ENCODE measurements around the gene RAB40A.

The RAB40A gene

DNA sequence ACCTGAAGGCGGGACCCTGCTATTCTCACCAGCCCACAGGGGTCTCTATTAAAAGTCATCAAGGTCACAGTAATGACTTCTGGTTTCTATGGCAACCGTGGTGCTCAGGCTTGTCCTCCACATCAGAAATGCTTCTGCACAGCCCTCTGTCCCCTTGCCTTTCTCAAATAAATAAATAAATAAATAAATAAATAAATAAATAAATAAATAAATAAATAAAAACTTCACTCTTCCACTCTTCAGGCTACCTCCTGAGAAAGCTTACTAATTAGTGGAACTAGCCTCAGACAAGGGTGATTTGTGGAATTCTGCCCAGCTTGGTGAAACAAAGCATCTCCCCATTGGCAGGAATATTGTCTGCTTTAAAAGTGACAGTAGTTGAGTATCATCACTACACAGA, 5.5 kb upstream of the RAB40A start:
- H3K4me1 ChIP-seq (ENCODE audit: control insufficient read depth, insufficient read depth, low read length): no peaks in the 10 kb centered on the region
- no peak for DNase-seq (ENCODE audit: low read depth, low spot score)
- H3K27ac ChIP-seq (ENCODE audit: low read length): no peak overlapping the region
- H3K27me3 ChIP-seq (ENCODE audit: control insufficient read depth, insufficient read depth, low read length): no peaks in the 10 kb centered on the region
- WGBS (ENCODE audit: insufficient coverage, insufficient read length): no CpG with 5 or more reads among the region's 2 CpGs
- no peaks in the 10 kb centered on the region for H3K9me3 ChIP-seq (ENCODE audit: control insufficient read depth, insufficient read depth, low read length)
- no peak overlapping the region for H3K4me3 ChIP-seq (ENCODE audit: low read length)
- H3K36me3 ChIP-seq (ENCODE audit: control insufficient read depth, insufficient read depth, low read length): no peaks in the 10 kb centered on the region

- no CpG with 5 or more reads among the region's 2 CpGs for WGBS (ENCODE audit: insufficient coverage, insufficient read length)
- Histone ChIP-seq H3K9me3 (ENCODE audit: control insufficient read depth, insufficient read depth, low read length) (no peaks in the 10 kb centered on the region), H3K36me3 (ENCODE audit: control insufficient read depth, insufficient read depth, low read length) (no peaks in the 10 kb centered on the region)
Measured at GRCh38 chrX:103523605-103524004, 4.3 kb upstream of the RAB40A start.

DNA sequence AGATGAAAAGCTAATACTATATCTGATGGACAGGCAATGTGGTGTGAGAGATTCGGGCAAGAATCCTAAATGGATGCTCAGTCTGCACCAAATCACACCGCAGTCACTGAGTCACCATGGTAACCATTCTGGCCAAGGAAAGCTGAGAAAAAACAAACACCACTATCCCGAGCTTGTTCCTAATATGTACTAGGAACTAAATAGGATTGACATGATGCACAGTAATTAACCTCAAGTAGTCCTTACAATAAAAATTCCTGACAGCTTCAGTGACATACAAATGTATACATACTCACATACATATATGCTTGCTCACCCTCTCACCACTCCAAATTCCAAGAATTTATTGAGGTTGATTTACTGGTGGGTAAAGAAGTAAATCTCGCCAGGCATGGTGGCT, 1.1 kb upstream of the RAB40A start:
- Histone ChIP-seq H3K27me3 (ENCODE audit: control insufficient read depth, insufficient read depth, low read length) (no peaks in the 10 kb centered on the region), H3K36me3 (ENCODE audit: control insufficient read depth, insufficient read depth, low read length) (no peaks in the 10 kb centered on the region), H3K4me3 (ENCODE audit: low read length) (no peak overlapping the region), H3K27ac (ENCODE audit: low read length) (no peak overlapping the region), H3K9me3 (ENCODE audit: control insufficient read depth, insufficient read depth, low read length) (no peaks in the 10 kb centered on the region), H3K4me1 (ENCODE audit: control insufficient read depth, insufficient read depth, low read length) (no peaks in the 10 kb centered on the region)
- no CpG with 5 or more reads among the region's 4 CpGs for WGBS (ENCODE audit: insufficient coverage, insufficient read length)
- DNase-seq (ENCODE audit: low read depth, low spot score): no peak

More at GRCh38 chrX:103523605-103524004, 4.3 kb upstream of the RAB40A start:
- Histone ChIP-seq H3K4me1 (ENCODE audit: control insufficient read depth, insufficient read depth, low read length) (no peaks in the 10 kb centered on the region), H3K27me3 (ENCODE audit: control insufficient read depth, insufficient read depth, low read length) (no peaks in the 10 kb centered on the region), H3K4me3 (ENCODE audit: low read length) (no peak overlapping the region), H3K27ac (ENCODE audit: low read length) (no peak overlapping the region)
- DNase-seq (ENCODE audit: low read depth, low spot score): no peak

GRCh38 chrX:103518571-103518970, 718 bp downstream of the RAB40A start:
- DNase-seq (ENCODE audit: low read depth, low spot score): no peak
- no peak overlapping the region for H3K27ac ChIP-seq (ENCODE audit: low read length)
- H3K4me1 ChIP-seq (ENCODE audit: control insufficient read depth, insufficient read depth, low read length): no peaks in the 10 kb centered on the region
- no peaks in the 10 kb centered on the region for H3K27me3 ChIP-seq (ENCODE audit: control insufficient read depth, insufficient read depth, low read length)
- no peaks in the 10 kb centered on the region for H3K36me3 ChIP-seq (ENCODE audit: control insufficient read depth, insufficient read depth, low read length)
- H3K9me3 ChIP-seq (ENCODE audit: control insufficient read depth, insufficient read depth, low read length): no peaks in the 10 kb centered on the region
- H3K4me3 ChIP-seq (ENCODE audit: low read length): no peak overlapping the region
- no CpG with 5 or more reads among the region's 2 CpGs for WGBS (ENCODE audit: insufficient coverage, insufficient read length)

GRCh38 chrX:103517246-103517645, 2.0 kb downstream of the RAB40A start:
- Histone ChIP-seq H3K4me3 (ENCODE audit: low read length) (no peak overlapping the region), H3K36me3 (ENCODE audit: control insufficient read depth, insufficient read depth, low read length) (no peaks in the 10 kb centered on the region), H3K9me3 (ENCODE audit: control insufficient read depth, insufficient read depth, low read length) (no peaks in the 10 kb centered on the region), H3K4me1 (ENCODE audit: control insufficient read depth, insufficient read depth, low read length) (no peaks in the 10 kb centered on the region), H3K27me3 (ENCODE audit: control insufficient read depth, insufficient read depth, low read length) (no peaks in the 10 kb centered on the region), H3K27ac (ENCODE audit: low read length) (no peak overlapping the region)
- DNase-seq (ENCODE audit: low read depth, low spot score): no peak
- WGBS (ENCODE audit: insufficient coverage, insufficient read length): no CpG with 5 or more reads among the region's 2 CpGs

GRCh38 chrX:103513476-103514108, 5.7 kb downstream of the RAB40A start:
- no peaks in the 10 kb centered on the region for H3K27me3 ChIP-seq (ENCODE audit: control insufficient read depth, insufficient read depth, low read length)
- H3K9me3 ChIP-seq (ENCODE audit: control insufficient read depth, insufficient read depth, low read length): no peaks in the 10 kb centered on the region
- DNase-seq (ENCODE audit: low read depth, low spot score): no peak
- H3K36me3 ChIP-seq (ENCODE audit: control insufficient read depth, insufficient read depth, low read length): no peaks in the 10 kb centered on the region
- H3K4me3 ChIP-seq (ENCODE audit: low read length): no peak overlapping the region
- no peaks in the 10 kb centered on the region for H3K4me1 ChIP-seq (ENCODE audit: control insufficient read depth, insufficient read depth, low read length)
- no CpG with 5 or more reads among the region's 4 CpGs for WGBS (ENCODE audit: insufficient coverage, insufficient read length)
- no peak overlapping the region for H3K27ac ChIP-seq (ENCODE audit: low read length)

DNA sequence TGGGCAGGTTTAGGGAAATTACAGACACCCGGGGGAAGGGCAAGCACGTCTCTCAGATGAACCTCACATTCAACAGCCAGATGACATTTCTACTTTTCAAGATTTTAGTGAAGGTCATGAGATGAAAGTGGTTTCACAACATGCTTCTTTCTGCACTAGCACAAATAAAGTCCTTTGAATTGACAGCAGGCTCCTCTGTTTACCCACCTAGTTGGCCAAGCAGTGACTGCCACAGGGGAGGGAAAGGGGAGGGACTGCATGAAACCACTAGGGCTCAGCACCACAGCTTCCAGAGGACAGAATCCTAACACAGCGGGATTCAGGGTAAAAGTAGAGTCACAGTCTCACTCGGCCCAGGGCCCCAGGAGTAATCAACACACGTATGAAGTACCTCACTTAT, 6.2 kb downstream of the RAB40A start:
- no peak overlapping the region for H3K4me3 ChIP-seq (ENCODE audit: low read length)
- WGBS (ENCODE audit: insufficient coverage, insufficient read length): no CpG with 5 or more reads among the region's 5 CpGs
- no peak for DNase-seq (ENCODE audit: low read depth, low spot score)

DNA sequence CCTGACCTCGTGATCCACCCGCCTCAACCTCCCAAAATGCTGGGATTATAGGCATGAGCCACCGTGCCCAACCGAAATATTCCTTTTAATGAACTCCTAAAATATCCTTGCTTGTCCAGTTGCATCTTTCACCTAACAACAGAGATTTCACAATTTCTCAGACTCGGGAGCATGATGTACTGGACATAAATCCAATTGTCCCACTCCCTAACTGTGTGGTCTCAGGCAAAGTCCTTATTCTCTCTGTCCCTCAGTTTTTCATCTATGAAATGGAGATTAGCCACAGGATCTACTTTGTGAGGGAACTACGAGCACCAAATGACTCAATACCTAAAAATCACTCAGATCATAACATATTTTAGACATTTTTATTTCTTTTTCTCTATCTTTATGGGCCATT, 9.3 kb downstream of the RAB40A start:
- no peak overlapping the region for H3K4me3 ChIP-seq (ENCODE audit: low read length)
- H3K36me3 ChIP-seq (ENCODE audit: control insufficient read depth, insufficient read depth, low read length): no peaks in the 10 kb centered on the region
- no peak for DNase-seq (ENCODE audit: low read depth, low spot score)
- no peaks in the 10 kb centered on the region for H3K27me3 ChIP-seq (ENCODE audit: control insufficient read depth, insufficient read depth, low read length)
- no peaks in the 10 kb centered on the region for H3K4me1 ChIP-seq (ENCODE audit: control insufficient read depth, insufficient read depth, low read length)
- WGBS (ENCODE audit: insufficient coverage, insufficient read length): no CpG with 5 or more reads among the region's 6 CpGs
- H3K27ac ChIP-seq (ENCODE audit: low read length): no peak overlapping the region
- H3K9me3 ChIP-seq (ENCODE audit: control insufficient read depth, insufficient read depth, low read length): no peaks in the 10 kb centered on the region

More for the DNA sequence above, 6.2 kb downstream of the RAB40A start:
- Histone ChIP-seq H3K4me1 (ENCODE audit: control insufficient read depth, insufficient read depth, low read length) (no peaks in the 10 kb centered on the region), H3K36me3 (ENCODE audit: control insufficient read depth, insufficient read depth, low read length) (no peaks in the 10 kb centered on the region), H3K27me3 (ENCODE audit: control insufficient read depth, insufficient read depth, low read length) (no peaks in the 10 kb centered on the region), H3K9me3 (ENCODE audit: control insufficient read depth, insufficient read depth, low read length) (no peaks in the 10 kb centered on the region), H3K27ac (ENCODE audit: low read length) (no peak overlapping the region)

DNA sequence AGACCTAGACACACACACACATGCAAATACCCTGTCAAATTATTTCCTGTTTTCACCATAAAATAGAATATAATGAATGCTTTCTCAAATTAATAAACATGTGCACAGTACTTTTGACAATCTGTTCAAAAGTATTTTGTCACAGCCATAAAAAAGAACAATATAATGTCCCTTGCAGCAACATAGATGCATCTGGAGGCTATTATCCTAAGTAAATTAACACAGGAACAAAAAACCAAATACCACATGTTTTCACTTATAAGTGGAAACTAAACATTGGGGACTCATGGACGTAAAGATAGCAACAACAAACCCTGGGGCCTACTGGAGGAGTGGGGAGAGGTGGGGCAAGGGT, 15.5 kb downstream of the RAB40A start:
- no peaks in the 10 kb centered on the region for H3K27me3 ChIP-seq (ENCODE audit: control insufficient read depth, insufficient read depth, low read length)
- no peaks in the 10 kb centered on the region for H3K9me3 ChIP-seq (ENCODE audit: control insufficient read depth, insufficient read depth, low read length)
- H3K4me3 ChIP-seq (ENCODE audit: low read length): no peak overlapping the region
- no peak for DNase-seq (ENCODE audit: low read depth, low spot score)
- no peak overlapping the region for H3K27ac ChIP-seq (ENCODE audit: low read length)
- H3K36me3 ChIP-seq (ENCODE audit: control insufficient read depth, insufficient read depth, low read length): no peaks in the 10 kb centered on the region
- no CpG with 5 or more reads among the region's 1 CpG for WGBS (ENCODE audit: insufficient coverage, insufficient read length)
- no peaks in the 10 kb centered on the region for H3K4me1 ChIP-seq (ENCODE audit: control insufficient read depth, insufficient read depth, low read length)

DNA sequence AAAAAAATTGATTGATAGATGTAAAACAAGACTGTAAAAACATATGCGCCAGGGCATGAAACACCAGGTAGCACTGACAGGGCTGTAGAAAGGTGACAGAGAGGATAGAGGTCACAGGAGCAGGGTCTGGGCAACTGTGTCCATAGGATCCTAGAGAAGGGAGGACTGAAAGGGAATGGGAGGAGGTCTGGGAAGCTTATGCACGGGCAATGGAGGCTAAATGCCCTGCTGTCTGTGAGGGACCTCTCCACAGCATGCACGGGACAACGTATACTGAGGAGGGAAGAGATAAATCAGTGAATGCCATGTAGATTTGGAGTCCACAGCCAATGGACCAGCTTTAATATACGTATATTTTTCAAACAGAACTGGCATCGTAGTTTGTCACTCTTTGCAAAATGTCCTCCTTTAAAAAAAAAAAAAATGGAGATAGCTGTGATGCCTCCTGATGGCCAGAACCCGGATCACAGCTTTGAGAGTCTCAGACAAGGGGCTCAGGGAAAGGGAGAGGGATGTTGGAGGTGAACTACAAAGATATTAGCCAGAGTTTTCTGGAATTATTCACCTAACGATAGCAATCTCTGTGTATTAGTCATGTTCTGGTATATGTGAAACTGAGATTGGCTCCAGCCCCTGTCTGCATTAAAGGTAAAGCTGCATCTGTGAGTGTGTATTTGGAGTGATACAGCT, 16.0 kb downstream of the RAB40A start:
- Histone ChIP-seq H3K4me3 (ENCODE audit: low read length) (no peak overlapping the region), H3K27ac (ENCODE audit: low read length) (no peak overlapping the region), H3K9me3 (ENCODE audit: control insufficient read depth, insufficient read depth, low read length) (no peaks in the 10 kb centered on the region), H3K4me1 (ENCODE audit: control insufficient read depth, insufficient read depth, low read length) (no peaks in the 10 kb centered on the region), H3K36me3 (ENCODE audit: control insufficient read depth, insufficient read depth, low read length) (no peaks in the 10 kb centered on the region), H3K27me3 (ENCODE audit: control insufficient read depth, insufficient read depth, low read length) (no peaks in the 10 kb centered on the region)
- WGBS (ENCODE audit: insufficient coverage, insufficient read length): no CpG with 5 or more reads among the region's 8 CpGs
- no peak for DNase-seq (ENCODE audit: low read depth, low spot score)

DNA sequence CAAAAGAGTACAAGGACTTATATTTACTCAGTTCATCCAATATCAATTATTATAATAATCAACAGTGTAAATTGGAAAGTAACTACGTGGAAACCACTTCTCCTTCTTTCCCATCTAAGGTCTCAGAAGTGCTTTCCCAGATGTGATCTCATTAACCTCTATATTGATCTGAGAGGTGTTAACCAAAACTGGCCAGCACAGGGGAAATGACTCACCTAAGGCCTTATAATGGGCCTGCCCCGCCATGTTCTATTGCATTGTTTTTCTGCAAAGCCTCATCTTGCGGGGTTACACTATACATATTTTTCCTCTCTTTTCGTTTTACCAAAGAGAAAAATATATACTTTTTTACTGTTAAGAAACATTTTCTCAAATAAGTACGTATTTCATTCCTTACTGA, 20.5 kb downstream of the RAB40A start:
- DNase-seq (ENCODE audit: low read depth, low spot score): no peak
- no CpG with 5 or more reads among the region's 5 CpGs for WGBS (ENCODE audit: insufficient coverage, insufficient read length)
- Histone ChIP-seq H3K4me1 (ENCODE audit: control insufficient read depth, insufficient read depth, low read length) (no peaks in the 10 kb centered on the region), H3K27ac (ENCODE audit: low read length) (no peak overlapping the region), H3K27me3 (ENCODE audit: control insufficient read depth, insufficient read depth, low read length) (no peaks in the 10 kb centered on the region), H3K9me3 (ENCODE audit: control insufficient read depth, insufficient read depth, low read length) (no peaks in the 10 kb centered on the region), H3K4me3 (ENCODE audit: low read length) (no peak overlapping the region), H3K36me3 (ENCODE audit: control insufficient read depth, insufficient read depth, low read length) (no peaks in the 10 kb centered on the region)
